GM10266 (cell line): ENCODE data around the gene TOX4.
"Not testable (repeated sequence)": the region's sequence is repeated elsewhere in the genome, so short reads cannot be mapped to it uniquely, and the experiment has no call there.

Source experiments
- DNase-seq: peaks from one replicate; pipeline ENCODE4 v3.0.0; 2012; ENCODE audit errors: extremely low spot score
- CTCF ChIP-seq: IDR thresholded peaks from 2 replicates; pipeline ENCODE4 v1.5.1; 2012; ENCODE audit warnings: mild to moderate bottlenecking, low read depth; ENCODE audit not compliant: control insufficient read depth, insufficient read depth; ENCODE audit errors: missing control alignments

TOX4 gene

GRCh38 chr14:21476925-21477681, at the start of gene TOX4, which contains the start of gene RAB2B:
Gene TOX4, plus strand, starts transcription at chr14:21477195. Its CDS starts 84 bp downstream, at chr14:21477279.
Gene RAB2B, minus strand, starts transcription at chr14:21476959. Its CDS starts 87 bp downstream, at chr14:21476872.
- peak; percentile 91 for DNase-seq
- TF ChIP-seq CTCF: peak; percentile 95

DNA sequence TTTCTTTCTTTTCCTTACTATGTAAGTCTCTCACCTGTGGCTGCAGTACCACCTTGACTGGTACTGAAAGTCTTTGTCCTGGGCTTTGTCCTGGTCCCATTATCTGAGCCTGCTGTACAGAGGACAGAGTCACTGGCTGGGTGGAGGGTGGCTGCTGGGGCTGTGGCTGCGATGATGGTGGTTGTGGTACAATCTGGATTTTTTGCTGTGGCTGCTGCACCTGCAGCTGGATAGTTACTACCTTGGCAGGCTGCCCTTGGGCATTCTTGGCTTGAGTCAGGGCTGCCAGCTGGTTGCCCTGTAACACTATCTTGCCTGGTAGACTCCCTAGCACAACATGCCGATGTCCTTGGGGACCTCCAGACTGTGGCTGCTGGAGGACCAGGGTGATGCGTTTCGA, 48.1 kb upstream of the TOX4 start:
- DNase-seq: no peak
- no peak for TF ChIP-seq CTCF

DNA sequence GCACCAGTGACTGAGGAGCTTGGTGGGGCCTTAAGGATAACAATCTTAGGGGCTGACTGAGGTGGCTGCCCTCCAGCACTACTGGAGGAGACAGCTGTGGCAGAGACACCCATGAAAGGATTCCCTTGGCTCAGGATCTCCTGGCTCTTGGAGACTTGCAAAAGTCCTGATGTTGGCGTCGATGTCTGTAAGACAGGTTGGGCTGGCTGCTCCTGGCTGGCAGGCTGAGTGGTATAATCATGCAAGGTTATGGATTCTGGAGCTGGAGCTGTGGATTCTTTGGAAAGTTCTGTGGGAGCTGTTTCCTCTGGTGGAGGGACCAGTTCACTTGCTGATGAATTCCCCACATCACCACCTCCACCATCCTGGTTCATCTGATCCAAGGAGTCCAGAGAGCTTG, 45.9 kb upstream of the TOX4 start:
- TF ChIP-seq CTCF: no peak
- DNase-seq: no peak

- no peak for TF ChIP-seq CTCF
Measured at GRCh38 chr14:21436567-21437062, 40.4 kb upstream of the TOX4 start.

DNA sequence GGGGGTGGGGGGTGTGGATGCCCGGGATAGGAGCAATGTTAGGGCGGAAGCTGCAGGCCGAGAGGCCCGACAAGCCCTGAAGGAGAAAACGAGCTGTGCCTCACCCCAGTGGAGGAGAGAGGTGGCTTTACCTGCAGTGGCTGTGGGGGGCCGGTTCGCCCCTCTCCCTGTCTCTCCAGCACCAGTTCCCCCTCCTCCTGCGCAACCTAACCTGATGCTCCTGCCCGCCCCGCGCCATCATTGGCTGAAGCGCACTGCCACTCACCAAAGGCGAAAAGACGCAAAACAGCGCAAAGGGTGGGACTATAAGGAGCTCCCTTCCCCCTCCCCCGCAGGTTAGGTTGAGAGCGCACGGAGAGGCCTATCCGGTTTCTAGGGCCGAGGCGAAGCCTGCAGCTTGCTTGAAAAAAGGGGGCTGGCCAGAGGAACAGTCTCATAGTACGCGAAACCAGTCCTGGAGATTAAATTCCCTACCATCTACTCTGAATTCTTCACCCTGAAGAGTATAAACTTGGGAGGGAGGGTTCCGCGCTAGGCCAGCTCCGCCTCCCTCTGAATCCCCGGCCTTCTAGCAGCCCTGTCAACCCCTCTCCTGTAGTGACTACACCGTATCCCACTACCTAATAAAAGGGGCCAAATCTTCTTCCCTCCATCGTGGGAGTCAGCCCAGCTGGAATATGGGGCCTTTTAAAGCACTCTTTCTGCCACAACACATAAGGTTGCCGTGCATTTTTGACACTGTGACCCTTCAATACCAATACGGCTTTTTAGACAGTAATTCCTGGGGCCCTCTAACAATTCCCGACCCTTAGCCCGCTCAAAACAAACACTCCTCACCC, 39.7 kb upstream of the TOX4 start:
- no peak for TF ChIP-seq CTCF
- peak; percentile 89 for DNase-seq

More at GRCh38 chr14:21436567-21437062, 40.4 kb upstream of the TOX4 start:
- no peak for DNase-seq

- DNase-seq: no peak
- no peak for TF ChIP-seq CTCF
Measured at GRCh38 chr14:21440859-21441258, 36.1 kb upstream of the TOX4 start.

- not testable (repeated sequence) for DNase-seq
Measured at GRCh38 chr14:21442657-21443056, 34.3 kb upstream of the TOX4 start.
